D721Med (cell line): ENCODE measurements around the gene CLK3.

Experiments used
- DNase-seq: peaks from one replicate; pipeline ENCODE4 v3.0.0; 2011; ENCODE audit warnings: low spot score; ENCODE audit not compliant: insufficient read length
- FAIRE-seq: peaks from 2 replicates; lab custom pipeline; 2011; peaks lifted over from hg19 to GRCh38; lab: Jason Lieb, UNC
- TF ChIP-seq, protein P1 (sequence below): IDR thresholded peaks from 2 replicates; pipeline ENCODE4 v1.5.1; 2012; ENCODE audit warnings: mild to moderate bottlenecking, control low read depth; ENCODE audit not compliant: insufficient read depth; ENCODE audit errors: missing control alignments

CLK3 gene

DNA sequence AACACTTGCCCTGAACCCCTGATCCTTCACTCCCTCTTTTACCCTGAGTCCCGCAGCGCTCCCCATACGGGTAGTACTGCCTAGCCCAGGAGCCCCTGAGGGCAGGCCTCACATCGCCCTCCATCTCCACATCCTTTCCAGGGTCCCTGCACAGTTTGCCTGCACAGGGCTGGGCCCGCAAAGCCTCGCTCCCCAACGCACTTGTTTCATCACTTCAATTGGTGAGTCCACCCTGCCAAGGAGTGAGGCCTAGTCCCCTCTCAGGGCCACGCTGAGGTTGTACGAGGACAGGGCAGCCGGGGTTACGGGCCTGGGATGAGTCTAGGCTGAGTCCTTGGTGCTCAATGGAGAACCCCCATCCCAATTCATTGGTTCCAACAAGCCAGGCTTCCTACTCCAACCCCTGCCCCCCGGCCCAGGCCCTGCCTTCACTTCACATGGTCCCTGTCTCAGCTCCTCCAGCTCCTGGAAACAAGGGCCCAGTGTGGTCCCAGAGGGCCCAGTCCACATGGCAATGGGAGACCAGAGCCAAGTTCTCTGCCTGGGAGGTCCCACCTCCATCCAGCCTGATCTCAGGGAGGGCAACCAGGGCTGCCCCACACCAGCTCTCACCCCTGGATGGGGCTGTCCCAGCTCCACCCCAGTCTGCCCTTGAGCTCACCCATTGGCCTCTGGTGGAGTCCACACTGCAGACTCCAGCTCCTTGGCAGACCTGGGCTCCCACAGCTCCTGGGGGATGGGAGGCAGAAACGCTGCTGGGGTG is 12.4 kb upstream of the CLK3 start:
- DNase-seq = no peak
- no peak for FAIRE-seq
- TF ChIP-seq, protein P1, sequence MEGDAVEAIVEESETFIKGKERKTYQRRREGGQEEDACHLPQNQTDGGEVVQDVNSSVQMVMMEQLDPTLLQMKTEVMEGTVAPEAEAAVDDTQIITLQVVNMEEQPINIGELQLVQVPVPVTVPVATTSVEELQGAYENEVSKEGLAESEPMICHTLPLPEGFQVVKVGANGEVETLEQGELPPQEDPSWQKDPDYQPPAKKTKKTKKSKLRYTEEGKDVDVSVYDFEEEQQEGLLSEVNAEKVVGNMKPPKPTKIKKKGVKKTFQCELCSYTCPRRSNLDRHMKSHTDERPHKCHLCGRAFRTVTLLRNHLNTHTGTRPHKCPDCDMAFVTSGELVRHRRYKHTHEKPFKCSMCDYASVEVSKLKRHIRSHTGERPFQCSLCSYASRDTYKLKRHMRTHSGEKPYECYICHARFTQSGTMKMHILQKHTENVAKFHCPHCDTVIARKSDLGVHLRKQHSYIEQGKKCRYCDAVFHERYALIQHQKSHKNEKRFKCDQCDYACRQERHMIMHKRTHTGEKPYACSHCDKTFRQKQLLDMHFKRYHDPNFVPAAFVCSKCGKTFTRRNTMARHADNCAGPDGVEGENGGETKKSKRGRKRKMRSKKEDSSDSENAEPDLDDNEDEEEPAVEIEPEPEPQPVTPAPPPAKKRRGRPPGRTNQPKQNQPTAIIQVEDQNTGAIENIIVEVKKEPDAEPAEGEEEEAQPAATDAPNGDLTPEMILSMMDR = no peak

DNA sequence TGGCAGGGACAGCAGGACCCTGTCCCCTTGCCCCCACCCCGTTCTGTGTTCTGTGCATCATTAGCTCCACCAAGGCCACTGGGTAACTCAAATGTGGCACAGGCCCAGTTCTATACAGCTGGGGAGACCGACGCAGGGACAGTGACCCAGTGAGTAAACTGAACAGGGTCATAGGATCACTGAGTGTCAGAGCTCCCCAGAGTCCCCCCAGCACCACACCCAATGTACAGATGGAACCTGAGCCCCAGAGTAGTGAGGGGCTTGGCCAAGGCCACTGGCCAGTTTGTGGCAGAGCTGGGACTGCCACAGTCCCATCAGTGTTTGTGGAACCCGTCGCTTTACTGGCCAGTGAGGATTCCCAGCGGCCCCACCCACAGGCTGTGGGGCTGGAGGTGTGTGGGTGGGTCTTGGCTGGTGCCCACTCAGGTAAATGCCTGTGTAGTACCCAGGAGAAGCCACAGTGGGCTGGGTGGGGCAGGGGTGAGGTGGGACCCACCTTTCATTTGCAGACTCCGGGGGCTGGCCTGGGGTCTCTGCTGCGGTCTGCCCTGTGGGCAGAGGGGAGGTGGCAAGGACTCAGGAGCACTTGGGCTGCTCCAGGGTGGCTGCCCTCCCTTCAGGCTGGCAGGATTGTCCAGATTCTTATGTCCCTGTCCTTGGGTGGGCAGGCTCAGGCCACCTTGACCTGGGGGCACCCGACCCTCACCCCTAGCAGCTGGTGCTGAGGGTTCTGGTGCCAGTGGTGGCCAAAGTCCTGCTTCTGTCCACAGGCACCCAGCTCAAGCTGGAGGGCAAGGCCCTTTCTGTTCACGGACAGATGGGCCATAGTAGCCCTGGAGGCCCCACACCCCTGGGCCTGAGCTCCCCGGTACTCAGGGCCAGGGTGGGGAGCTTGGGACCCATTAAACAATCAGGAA is 11.6 kb upstream of the CLK3 start:
- TF ChIP-seq, protein P1 = no peak
- FAIRE-seq (no peak), DNase-seq (no peak)

DNA sequence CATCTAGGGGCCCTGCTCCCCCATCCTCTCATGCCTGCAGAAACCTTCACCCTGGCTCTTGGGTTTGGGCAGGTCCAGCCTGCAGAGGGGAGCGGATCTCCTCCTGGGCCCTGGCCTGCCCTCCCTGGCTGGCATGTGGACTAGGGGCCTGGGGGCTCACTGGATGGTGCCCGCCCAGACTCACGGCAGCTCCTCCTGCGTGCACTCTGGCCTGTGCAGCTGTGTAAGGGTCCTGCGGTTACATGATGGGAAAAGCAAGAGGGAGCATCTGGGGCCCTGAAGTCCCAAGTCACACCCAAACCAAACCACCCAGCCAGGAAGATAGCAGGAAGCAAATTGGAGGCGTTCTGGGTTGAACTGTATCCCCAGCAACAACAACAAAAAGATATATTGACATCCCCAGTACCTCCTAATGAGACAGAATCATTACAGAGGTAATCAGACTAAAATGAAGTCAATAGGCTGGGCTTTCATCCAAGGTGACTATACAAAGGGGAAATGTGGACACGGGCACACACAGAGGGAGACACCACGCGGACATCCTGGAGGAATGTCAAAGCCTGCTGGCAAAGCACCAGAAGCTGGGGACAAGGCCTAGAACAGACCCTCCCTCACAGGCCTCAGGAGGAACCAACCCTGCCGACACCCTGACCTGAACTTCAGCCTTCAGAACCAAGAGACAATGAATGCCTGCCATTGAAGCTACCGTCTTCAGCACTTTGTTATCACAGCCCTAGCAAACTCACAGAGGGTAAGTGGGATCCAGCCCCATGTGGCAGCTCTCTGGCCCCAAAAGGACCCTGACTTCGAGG is 10.4 kb upstream of the CLK3 start:
- DNase-seq (no peak), FAIRE-seq (no peak)

DNA sequence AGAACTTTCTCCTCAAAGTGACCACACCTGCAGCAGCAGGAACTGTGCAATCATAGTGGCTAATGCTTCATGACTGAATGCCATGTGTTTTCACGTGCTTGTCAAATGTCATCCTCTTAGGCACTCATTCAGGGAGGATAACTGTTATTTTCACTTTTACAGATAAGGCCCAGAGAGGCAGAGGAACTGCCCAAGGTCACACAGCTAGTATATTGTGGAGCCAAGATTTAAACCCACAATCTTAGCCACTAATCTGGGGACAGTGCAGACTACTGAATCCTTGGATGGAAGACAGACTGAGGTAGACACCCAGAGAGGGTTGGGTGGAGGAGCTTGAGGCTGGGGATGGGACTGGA is 9.9 kb upstream of the CLK3 start:
- FAIRE-seq = no peak
- TF ChIP-seq, protein P1 = no peak
- DNase-seq = no peak

More for the DNA sequence above, 10.4 kb upstream of the CLK3 start:
- TF ChIP-seq, protein P1 = no peak

DNA sequence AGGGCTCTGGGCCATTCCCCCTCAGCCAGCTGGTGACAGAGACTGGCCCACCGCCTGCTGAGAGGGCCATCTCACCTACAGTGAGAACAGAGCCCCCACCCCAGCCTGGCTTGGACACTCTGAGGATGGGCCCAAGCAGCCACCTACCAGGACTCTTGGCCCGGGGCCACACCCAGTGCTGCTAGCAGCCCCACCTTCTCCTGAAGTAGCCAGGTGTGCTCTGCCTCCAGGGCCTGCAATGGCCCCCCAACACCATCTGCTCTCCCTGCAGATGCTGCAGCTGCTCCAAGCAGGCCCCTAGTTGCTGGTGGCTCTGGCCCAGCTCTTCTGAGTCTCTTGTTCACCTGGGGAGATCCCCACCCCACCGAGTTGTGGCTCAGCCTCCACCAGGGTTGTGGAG is 6.8 kb upstream of the CLK3 start:
- FAIRE-seq = no peak
- no peak for DNase-seq
- TF ChIP-seq, protein P1 = no peak

DNA sequence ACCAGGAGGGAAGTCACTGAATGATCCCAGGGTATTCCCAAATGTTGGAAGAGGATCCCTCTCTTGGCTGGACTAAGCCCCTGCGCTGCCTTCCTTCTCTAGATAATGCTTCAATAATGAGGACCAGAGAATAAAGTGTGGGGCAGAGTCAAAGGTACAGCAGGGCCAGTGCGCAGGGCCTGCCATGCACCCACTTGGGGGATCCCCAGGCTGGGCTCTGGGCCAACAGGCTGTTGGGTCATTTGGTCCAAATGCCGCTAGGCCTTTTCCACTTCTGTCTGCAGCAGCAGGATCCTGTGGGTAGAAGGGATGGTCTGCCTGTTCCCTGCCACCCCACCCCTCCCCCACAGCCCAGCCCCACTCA is 5.7 kb upstream of the CLK3 start:
- FAIRE-seq (no peak), DNase-seq (no peak)
- TF ChIP-seq, protein P1 = no peak
